ENCODE data around the gene NFIC.
A peak's percentile ranks its signal among the peaks of the same experiment; 100 is the strongest.
"Not testable (repeated sequence)": the region's sequence is repeated elsewhere in the genome, so short reads cannot be mapped to it uniquely, and the experiment has no call there.

NFIC gene

DNA sequence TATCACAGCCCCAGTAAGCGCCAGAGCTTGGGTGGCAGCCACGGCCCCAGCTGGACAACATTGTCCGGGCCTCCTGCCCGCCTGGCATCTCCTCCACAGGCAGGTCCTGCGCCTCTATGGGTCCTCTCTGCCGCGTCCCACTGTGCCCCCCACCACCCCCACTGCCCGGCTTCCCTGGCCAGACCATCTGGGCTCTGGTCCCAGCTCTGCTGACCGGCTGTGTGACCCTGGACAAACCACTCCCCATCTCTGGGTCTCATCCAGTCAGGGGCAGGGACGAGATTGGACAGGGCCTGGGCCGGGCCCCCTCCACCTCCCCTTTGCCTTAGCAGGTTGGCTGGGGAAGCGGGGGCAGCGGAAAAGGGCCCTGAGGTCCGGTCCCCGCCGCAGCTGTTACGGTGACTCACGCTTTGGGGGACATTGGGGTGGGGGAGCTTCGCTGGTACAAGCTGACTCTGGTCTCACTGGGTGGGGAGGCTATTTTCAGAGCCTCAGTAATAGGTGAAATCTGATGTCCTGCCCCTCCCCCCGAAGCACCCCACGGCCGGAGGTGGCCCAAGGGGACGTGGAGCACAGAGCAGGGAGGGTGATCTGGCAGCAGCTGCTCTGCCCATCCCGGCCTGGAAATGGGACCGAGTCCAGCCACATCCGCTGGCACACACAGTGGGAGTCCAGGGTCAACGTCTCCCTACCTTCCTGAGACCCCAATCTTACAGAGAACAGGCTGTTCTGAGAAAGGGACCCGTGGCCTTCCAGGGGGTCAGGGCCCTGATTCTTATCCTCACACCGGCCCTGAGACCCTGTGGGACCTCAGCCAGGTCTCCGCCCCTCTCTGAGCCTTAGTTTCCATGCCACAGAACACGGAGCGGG is 9.1 kb downstream of the NFIC start:
- DNase-seq = no peak

- not testable (repeated sequence) for DNase-seq
Observed at GRCh38 chr19:3376091-3376455, 9.7 kb downstream of the NFIC start.

DNA sequence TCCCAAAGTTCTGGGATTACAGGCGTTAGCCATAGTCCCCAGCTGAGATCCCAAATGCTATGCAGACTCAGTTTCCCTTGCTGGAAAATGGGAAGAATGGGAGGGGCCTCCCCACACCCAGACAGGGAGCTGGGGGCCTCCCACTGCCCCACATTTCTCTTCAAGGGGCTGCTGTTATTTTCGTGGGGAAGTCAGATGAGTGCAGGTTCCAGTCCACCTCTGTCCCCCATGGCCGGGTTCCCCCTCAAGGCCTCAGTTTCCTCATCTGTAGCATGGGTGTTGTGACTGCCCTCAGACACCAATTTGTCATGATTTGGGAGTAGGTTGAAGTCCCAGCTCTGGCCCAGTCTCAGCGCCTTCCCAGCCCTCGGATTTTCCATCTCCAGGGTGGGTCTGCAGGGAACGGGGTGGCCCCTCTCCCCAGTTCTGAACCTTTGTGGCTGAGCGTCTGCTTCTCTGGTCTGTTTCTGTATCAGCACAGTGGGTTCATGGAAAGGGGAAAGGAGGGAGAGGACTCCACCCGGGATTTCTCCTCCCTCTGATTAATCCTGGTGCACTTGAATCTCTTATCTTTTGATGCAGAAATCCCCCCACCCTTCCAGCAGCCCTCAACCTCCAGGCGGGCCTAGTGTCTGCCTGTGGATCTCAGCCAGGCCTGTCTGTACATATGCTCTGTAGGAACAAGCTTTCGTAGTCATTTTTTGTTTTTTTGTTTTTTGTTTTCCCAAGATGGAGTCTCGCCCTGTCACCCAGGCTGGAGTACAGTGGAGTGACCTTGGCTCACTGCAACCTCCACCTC is 12.2 kb downstream of the NFIC start:
- DNase-seq = no peak

GRCh38 chr19:3380829-3381228 is 14.4 kb downstream of the NFIC start:
- no peak for DNase-seq

GRCh38 chr19:3381701-3382372 is 15.5 kb downstream of the NFIC start:
- no peak for DNase-seq

DNA sequence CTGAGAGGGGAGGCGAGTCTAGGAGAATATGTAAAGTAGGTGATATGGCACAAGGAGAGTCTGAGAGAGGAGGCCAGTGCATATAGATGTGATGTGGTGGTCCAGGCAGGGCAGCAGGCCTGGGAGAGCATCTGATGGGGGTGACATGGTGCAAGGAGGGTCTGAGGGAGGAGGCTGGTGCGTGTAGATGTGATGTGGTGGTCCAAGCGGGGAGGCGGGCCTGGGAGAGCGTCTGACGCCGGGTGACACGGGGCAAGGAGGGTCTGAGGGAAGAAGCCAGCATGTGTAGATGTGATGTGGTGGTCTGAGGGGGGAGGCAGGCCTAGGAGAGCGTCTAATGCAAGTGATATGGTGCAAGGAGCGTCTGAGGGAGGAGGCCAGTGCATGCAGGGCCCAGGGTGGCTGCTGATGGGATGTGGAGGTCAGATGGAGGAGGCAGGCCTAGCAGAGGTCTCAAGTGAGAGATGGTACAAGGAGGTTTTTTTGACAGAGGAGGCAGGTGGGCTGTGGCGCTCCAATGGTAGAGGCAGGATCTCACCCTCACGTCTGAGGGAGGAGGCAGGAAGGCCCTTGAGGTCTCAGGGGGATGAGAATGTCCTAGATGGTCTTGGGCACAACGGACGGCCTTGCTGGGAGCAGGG is 16.2 kb downstream of the NFIC start:
- DNase-seq = no peak

DNA sequence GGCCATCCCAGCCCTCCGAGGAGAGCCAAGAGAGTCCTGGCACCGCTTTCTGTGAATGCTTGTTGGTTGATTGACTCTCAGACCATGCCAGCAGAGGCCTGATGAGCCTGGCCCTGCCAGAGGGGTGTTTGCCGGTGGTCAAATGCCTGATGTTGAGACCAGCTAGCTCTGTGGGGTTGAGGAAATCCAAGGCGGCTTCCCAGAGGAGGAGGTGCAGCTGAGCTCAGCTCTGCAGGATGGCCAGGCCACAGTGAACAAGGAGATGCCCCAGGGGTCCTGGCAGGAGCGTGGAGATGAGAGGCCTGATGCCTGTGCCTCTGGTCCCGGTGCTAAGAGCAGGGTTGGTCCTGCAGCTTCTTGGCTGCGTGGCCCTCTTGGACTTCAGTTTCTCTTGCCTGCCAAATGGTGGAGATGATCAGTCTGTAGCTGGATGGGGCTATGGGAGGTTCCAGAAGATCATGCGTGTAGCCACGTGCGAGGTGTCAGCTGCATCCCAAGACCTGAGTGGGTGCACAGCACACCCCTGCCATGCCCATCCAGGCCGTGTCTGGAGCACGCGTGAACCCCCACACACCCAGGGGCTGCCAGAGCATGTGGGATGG is 16.8 kb downstream of the NFIC start:
- DNase-seq = no peak

- DNase-seq = no peak
Observed at GRCh38 chr19:3386447-3387234, 20.3 kb downstream of the NFIC start.

- DNase-seq = peak; percentile 87
Observed at GRCh38 chr19:3387645-3388589, 21.5 kb downstream of the NFIC start.

- DNase-seq = no peak
Observed at GRCh38 chr19:3389446-3389778, 23.0 kb downstream of the NFIC start.

GRCh38 chr19:3389876-3390371 is 23.5 kb downstream of the NFIC start:
- DNase-seq = no peak

GRCh38 chr19:3391911-3392310 is 25.5 kb downstream of the NFIC start:
- not testable (repeated sequence) for DNase-seq

DNA sequence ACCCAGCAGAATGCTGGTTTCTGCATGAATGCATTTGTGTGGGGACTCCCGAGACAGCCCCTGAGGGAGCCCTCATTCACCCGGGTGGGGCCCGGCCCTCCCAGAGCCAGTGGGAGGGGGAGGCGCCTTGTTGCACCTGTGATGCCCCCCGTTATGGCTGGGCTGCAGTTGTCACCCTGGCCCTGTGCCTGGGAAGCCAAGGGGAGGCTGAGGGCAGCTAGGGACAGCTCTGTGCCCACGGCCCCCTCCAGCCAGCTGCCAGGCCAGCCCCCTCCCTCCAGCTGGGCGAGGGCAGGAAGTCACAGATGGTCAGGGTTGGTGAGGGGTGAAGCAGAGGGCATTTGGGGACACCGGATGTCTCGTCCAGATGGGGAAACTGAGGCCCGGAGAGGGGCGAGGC is 26.1 kb downstream of the NFIC start:
- no peak for DNase-seq

DNA sequence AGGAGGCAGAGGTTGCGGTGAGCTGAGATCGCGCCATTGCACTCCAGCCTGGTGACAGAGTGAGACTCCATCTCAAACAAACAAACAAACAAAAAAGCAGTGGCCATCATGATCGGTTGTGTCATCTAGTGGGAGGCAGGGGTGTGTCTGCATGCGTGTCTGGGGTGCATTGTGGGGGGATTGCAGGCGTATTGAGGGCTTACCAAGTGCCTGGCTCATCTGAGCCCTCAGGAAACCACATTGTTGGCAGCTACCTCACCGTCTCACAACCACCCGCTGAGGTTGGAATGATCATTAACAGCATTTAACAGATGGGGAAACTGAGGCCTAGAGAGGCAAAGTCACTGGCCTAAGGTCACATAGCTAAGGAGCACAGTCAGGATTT is 30.5 kb downstream of the NFIC start:
- DNase-seq = no peak

DNA sequence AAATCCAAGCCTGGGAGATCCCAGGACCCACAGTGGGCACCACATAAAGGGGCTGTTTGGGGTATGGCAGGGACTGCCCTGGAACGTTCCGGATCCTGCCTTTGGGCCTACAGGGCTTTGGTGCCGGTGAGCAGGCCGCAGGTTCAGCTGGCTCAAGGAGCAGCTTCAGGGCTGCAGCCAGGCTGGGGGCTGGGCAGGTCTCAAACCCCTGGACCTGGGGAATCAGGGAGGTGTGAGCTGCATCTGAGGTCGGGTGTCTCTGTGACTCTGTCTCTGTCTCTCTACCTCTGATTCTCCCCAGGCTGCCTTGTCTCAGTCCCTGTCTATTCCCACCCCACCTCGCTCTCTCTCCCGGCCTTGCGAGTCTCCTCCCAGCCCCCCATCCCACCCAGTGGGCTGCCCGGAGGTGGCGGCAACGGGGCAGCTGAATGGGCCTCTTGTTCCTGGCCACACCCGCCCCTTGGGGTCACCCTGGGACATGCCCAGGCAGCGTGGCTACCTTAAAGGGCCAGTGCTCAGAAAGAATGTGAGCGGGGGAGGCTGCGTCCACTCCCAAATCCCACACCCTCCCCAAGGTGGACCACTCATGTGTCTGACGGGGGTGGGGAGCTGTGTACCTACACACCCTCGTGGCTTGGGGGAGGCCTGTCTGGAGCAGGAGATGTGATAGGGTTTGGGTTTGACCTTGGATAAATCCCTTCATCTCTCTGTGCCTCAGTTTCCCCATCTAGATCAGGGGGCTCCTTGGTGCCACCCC is 31.1 kb downstream of the NFIC start:
- no peak for DNase-seq

DNA sequence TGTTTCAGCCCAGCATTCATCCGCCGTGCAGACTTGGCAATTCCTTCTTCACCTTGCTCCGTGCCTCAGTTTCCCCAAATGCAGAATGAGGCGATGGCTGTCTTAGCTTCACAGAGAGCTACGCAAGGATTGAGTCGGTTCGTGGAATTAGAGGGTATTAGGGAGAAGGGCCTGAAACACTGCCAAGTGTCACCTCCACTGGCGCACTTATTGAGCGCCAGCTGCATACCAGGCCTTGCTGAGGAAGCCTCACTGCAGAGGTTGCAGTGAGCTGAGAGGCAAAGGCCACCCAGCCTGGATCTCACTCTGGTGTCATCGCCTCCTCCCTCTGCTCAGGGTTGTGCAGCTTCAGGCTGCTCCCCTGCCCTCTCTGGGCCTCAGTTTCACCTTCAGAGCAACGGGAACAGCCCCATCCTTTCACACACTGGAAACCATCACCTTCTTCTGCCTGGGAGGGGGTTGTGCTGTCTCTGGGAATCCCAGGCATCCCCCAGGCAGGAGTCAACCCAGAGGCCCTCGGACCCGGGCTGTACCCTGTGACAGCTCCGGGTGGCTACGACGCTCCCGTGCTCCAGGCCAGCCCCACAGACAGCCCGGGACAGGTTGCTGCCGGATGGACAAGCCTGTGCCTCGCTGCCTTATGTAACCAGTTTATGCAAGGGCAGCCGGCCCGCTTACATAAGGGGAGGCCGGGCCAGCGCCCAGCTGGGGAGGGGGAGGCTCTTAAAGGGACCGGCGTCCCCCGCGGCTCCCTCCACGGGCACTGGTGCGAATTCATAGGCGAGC is 31.9 kb downstream of the NFIC start:
- no peak for DNase-seq

DNA sequence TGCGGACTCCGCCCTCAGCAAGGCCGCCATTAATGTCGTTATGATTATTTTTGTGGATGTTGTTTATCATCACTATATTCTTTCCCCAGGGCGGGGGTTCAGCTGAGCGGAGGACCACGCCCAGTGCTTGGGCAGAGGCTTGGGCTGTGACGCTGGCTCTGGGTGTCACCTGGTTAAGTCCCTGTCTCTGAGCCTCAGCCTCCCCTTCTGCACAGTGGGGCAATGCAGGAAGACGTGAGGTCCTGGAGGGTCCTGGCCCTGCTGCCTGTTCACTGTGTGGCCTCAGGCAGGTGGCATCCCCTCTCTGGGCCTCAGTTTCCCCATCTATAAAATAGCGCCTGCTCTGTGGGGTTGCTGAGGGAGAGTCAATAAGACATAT is 32.5 kb downstream of the NFIC start:
- no peak for DNase-seq

GRCh38 chr19:3399311-3399710 is 32.9 kb downstream of the NFIC start:
- DNase-seq = not testable (repeated sequence)

Measured in NCI-H774 (cell line).